Measurements from ENCODE around the gene NELFB. TPM values are rescaled to one million over a fixed set of nuclear protein-coding genes. Genes with fewer than 3 reads are reported as not detected.

The NELFB gene
- total RNA-seq, 4 donors from 2014 or later: 28.1 to 90.5 (median 53.9) TPM

DNA sequence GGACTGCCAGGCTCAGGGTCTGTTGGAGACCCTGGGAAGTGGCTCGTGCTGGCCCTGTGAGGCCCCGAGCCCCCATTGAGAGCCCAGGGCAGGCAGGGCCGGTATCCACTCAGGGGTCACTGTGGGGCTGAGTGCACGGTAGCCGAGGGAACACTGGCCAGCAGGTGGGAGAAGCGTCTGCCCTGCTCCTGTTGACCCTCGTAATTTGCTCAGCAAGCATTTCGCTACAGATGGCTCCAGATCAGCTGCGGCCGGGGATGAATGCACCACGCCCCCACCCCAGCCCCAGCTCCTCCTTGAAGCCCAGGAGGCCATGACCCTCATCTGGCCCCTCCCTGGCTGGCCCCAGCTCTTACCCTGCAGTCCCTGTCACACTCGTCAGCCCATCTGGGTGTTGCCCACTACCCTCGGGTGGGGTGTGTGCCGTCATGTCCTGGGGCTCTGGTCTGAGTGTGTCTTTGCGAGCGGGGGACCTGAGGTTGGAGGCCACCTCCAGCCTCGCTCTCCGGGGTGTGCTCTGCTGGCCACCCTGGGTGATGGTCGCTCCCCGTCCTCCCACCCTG is 53.0 kb downstream of the NELFB start:
- H3K4me1 ChIP-seq: peaks cover 35 to 75% (median 72%) of the 10 kb centered on the region in 4 donors
- H3K4me3 ChIP-seq: no peak overlapping the region
- DNase-seq: peak; percentile 18
- in situ Hi-C loops (cut with MboI; ENCODE audit: low pct_ligation_motif_present in 1 of 4, low pct_unique_long_range_greater_than_20kb in 1 of 4, low sequenced_read_pairs in 3 of 4): no loop called here
- TF ChIP-seq POLR2A (IDR thresholded peaks at IDR 0.05): no peak
- no peak for TF ChIP-seq EP300 (IDR thresholded peaks at IDR 0.05; ENCODE audit: low read depth)
- no peak for TF ChIP-seq POLR2AphosphoS5 (IDR thresholded peaks at IDR 0.05)
- TF ChIP-seq, protein P1, sequence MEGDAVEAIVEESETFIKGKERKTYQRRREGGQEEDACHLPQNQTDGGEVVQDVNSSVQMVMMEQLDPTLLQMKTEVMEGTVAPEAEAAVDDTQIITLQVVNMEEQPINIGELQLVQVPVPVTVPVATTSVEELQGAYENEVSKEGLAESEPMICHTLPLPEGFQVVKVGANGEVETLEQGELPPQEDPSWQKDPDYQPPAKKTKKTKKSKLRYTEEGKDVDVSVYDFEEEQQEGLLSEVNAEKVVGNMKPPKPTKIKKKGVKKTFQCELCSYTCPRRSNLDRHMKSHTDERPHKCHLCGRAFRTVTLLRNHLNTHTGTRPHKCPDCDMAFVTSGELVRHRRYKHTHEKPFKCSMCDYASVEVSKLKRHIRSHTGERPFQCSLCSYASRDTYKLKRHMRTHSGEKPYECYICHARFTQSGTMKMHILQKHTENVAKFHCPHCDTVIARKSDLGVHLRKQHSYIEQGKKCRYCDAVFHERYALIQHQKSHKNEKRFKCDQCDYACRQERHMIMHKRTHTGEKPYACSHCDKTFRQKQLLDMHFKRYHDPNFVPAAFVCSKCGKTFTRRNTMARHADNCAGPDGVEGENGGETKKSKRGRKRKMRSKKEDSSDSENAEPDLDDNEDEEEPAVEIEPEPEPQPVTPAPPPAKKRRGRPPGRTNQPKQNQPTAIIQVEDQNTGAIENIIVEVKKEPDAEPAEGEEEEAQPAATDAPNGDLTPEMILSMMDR (IDR thresholded peaks at IDR 0.05): no peak
- WGBS, 2 donors (ENCODE audit: low coverage in 1 of 2): 52% methylated on average over 19 of the region's 20 CpGs; no CpG with 5 or more reads in 1 of the 2 donors
- H3K27me3 ChIP-seq: no peaks in the 10 kb centered on the region
- H3K36me3 ChIP-seq: no peaks in the 10 kb centered on the region
- peak overlapping the region in 2 of 4 donors; percentile 96 to 98 for H3K27ac ChIP-seq
- intact Hi-C loops (cut with DNase I; ENCODE audit: low total_unique reads): no loop called here
- H3K9me3 ChIP-seq: no peaks in the 10 kb centered on the region

DNA sequence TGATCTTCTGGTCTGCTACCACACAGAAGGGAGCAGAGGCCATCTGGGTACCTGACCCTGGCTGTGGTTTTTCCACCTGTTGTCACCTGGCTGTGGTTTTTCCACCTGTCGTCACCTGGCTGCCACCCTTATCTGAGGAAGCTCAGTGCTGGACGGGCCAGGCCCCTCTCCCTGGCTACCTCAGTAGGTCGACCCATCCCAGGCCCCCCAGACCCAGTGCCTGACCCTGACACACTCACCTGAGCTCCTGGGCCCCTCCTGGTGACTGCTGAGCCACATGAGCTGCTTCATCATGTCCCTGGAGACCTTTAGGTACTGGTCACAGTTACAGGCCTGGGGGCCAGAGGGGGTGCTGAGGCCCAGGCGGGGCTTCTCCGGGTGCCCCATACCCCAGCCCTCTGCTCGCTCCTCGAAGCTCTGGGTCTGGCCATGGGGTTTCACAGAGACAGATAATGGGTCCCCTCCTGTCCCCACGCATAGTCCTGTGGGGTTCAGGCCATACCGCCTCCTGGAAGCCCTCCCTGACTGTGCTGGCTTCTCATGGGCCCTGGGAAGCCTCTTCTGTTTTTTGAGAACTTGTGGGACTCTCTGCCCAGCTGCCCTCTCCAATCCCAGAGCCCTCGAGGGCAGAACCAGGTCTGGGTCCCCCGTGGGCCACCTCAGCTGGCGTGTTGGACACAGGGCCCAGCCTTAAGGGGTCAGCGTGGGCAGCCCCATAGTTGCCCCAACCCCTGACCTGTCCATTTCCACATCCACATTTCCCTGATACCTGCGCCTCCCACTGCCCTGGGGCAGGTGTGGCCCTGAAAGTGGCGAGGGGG is 54.5 kb downstream of the NELFB start:
- in situ Hi-C loops (cut with MboI; ENCODE audit: low pct_ligation_motif_present in 1 of 4, low pct_unique_long_range_greater_than_20kb in 1 of 4, low sequenced_read_pairs in 3 of 4) (no loop called here), intact Hi-C loops (cut with DNase I; ENCODE audit: low total_unique reads) (no loop called here)
- DNase-seq: no peak
- H3K27me3 ChIP-seq: no peaks in the 10 kb centered on the region
- H3K27ac ChIP-seq: peak overlapping the region in 2 of 4 donors; percentile 85 to 94
- H3K4me3 ChIP-seq: no peak overlapping the region
- peaks cover 22 to 73% (median 57%) of the 10 kb centered on the region in 4 donors for H3K4me1 ChIP-seq
- 80% methylated on average over 13 of the region's 15 CpGs; no CpG with 5 or more reads in 1 of the 2 donors for WGBS, 2 donors (ENCODE audit: low coverage in 1 of 2)
- H3K9me3 ChIP-seq: no peaks in the 10 kb centered on the region
- H3K36me3 ChIP-seq: no peaks in the 10 kb centered on the region
- TF ChIP-seq POLR2A (IDR thresholded peaks at IDR 0.05) (no peak), EP300 (IDR thresholded peaks at IDR 0.05; ENCODE audit: low read depth) (no peak)

DNA sequence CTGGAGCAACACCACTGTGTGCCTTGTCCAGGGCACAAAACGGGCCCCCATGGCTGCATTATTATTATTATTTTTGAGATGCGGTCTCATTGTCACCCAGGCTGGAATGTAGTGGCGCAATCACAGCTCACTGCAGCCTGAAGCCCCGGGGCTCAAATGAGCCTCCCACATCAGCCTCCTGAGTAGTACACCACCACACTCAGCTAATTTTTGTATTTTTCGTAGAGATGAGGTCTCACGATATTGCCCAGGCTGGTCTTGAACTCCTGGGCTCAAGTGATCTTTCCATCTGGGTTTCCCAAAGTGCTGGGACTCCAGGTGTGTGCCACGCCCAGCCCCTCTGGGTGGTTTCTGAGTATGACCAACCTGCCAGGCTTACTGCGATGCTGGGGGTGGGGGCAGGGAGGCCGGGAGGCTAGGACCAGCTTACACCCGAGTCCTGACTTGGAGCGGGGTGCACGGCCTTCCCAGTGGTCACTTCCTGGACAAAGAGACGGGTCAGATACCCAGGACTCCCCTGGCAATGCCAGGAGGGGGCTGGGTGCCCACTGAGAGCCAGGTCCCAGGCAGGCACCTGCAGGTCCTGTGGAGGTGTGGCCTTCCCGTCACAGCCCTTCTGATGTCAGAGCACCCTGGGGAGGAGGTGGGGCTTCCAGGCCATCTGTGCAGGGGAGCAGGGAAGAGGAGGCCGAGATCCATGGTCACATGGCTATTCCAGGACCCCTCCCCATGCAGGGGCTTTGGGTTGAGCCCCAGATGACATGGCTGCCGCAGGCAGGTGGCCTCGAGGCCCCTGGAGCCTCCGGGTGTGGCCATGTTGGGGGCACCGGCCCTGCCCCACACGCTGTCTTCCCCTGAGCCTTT is 55.3 kb downstream of the NELFB start:
- Histone ChIP-seq H3K27me3 (peaks cover 4% of the 10 kb centered on the region), H3K27ac (peak overlapping the region; percentile 83 to 94 (median 84)), H3K4me1 (peaks cover 19 to 73% (median 52%) of the 10 kb centered on the region in 4 donors), H3K4me3 (no peak overlapping the region), H3K9me3 (no peaks in the 10 kb centered on the region), H3K36me3 (no peaks in the 10 kb centered on the region)
- TF ChIP-seq POLR2AphosphoS5 (IDR thresholded peaks at IDR 0.05) (no peak), POLR2A (IDR thresholded peaks at IDR 0.05) (no peak), EP300 (IDR thresholded peaks at IDR 0.05; ENCODE audit: low read depth) (no peak)
- TF ChIP-seq, protein P1 (IDR thresholded peaks at IDR 0.05): no peak
- in situ Hi-C loops (cut with MboI; ENCODE audit: low pct_ligation_motif_present in 1 of 4, low pct_unique_long_range_greater_than_20kb in 1 of 4, low sequenced_read_pairs in 3 of 4) (no loop called here), intact Hi-C loops (cut with DNase I; ENCODE audit: low total_unique reads) (no loop called here)
- 49 to 79% methylated on average over 4 to 18 of the region's 20 CpGs for WGBS, 2 donors (ENCODE audit: low coverage in 1 of 2)
- DNase-seq: peak; percentile 79

DNA sequence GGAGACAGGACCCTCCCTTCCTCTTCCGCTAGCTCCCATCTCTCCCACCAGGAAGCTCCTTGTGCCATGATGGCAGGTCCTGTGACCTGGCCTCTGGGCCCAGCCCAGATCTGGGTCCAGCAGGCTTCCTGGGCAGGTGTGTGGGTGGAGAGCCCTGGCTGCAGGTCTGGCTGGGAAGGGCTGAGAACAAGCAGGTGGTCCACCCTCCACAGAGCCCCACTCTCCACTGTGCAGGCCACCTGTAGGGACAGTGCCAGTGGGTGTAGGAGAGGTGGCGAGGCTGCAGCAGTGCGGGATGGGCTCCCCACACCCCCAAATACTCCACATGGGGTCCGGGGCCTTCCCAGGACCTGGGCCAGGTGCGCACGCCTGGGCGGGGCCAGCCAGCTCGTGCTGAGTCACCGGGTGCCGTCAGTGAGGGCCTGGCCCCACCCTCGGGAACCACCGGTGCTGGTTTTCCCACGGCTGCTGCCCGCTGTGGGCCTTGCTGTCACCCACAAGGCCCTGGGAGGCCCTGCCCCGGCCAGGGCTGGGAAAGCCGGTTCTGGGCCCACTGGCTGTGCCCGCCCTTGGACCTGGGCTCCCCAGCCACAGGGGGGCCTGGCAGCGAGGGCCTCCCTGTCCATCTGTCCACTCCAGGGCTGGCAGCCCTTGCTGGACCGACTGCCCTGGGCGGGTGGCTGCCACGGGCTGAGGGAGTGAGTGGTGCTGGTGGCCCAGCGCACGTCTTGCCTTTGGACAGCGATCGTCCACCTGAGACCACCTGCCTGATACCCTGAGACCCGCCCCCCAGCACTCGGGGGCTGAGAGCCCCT is 56.3 kb downstream of the NELFB start:
- peaks cover 14 to 73% (median 52%) of the 10 kb centered on the region in 4 donors for H3K4me1 ChIP-seq
- intact Hi-C loops (cut with DNase I; ENCODE audit: low total_unique reads): no loop called here
- TF ChIP-seq EP300 (IDR thresholded peaks at IDR 0.05; ENCODE audit: low read depth) (peak; percentile 39), POLR2AphosphoS5 (IDR thresholded peaks at IDR 0.05) (peak; percentile 11 to 63 (median 55)), POLR2A (IDR thresholded peaks at IDR 0.05) (peak; percentile 44)
- TF ChIP-seq, protein P1 (IDR thresholded peaks at IDR 0.05): no peak
- peak overlapping the region; percentile 83 to 94 (median 84) for H3K27ac ChIP-seq
- H3K4me3 ChIP-seq: no peak overlapping the region
- in situ Hi-C loops (cut with MboI; ENCODE audit: low pct_ligation_motif_present in 1 of 4, low pct_unique_long_range_greater_than_20kb in 1 of 4, low sequenced_read_pairs in 3 of 4): no loop called here
- H3K27me3 ChIP-seq: peaks cover 13% of the 10 kb centered on the region
- no peaks in the 10 kb centered on the region for H3K9me3 ChIP-seq
- H3K36me3 ChIP-seq: no peaks in the 10 kb centered on the region
- WGBS, 2 donors (ENCODE audit: low coverage in 1 of 2): 57% methylated on average over 14 of the region's 27 CpGs; no CpG with 5 or more reads in 1 of the 2 donors
- peak; percentile 92 for DNase-seq

Data from transverse colon (tissue), 4 donors.